CD14-positive monocyte (primary cell): ENCODE measurements around the gene ADAM22. TPM values are rescaled to one million over a fixed set of nuclear protein-coding genes. Genes with fewer than 3 reads are reported as not detected.

Experiments used
- DNase-seq, 3 donors: peaks; one replicate each; pipeline ENCODE4 v3.0.0-alpha.2; 2011 to 2022
- H2AFZ ChIP-seq: 2 replicates; pipeline ENCODE4 v1.6.0; 2012; ENCODE audit warnings: mild to moderate bottlenecking, low read depth, low read length, inconsistent platforms; ENCODE audit not compliant: insufficient read depth, poor library complexity, severe bottlenecking
- H3K27ac ChIP-seq, 2 donors: 1 replicate in 1 of 2; 2 replicates in 1 of 2; pipeline ENCODE4 v1.5.1; 2012 to 2013; ENCODE audit warnings: low read length in 2 of 2, control low read depth in 1 of 2, inconsistent platforms in 1 of 2, low read depth in 1 of 2, mild to moderate bottlenecking in 1 of 2
- H3K27me3 ChIP-seq, 2 donors: one replicate each; pipeline versions ENCODE4 v1.6.0 to v1.6.1; 2011 to 2013; ENCODE audit warnings: low read length in 2 of 2; ENCODE audit not compliant: control insufficient read depth in 2 of 2, insufficient read depth in 2 of 2
- H3K36me3 ChIP-seq, 2 donors: replicated peaks in 1 of 2; 1 replicate in 1 of 2; 2 replicates in 1 of 2; pipeline versions ENCODE4 v1.5.1 to v1.6.1; 2012 to 2013; ENCODE audit warnings: low read length in 2 of 2, control low read depth in 1 of 2, inconsistent platforms in 1 of 2, mild to moderate bottlenecking in 1 of 2; ENCODE audit not compliant: insufficient read depth in 2 of 2, control insufficient read depth in 1 of 2
- H3K4me1 ChIP-seq, 2 donors: 1 replicate in 1 of 2; 2 replicates in 1 of 2; pipeline versions ENCODE4 v1.5.1 to v1.6.1; 2012 to 2013; ENCODE audit warnings: low read length in 2 of 2, control low read depth in 1 of 2, inconsistent platforms in 1 of 2, mild to moderate bottlenecking in 1 of 2, moderate library complexity in 1 of 2; ENCODE audit not compliant: insufficient read depth in 2 of 2, control insufficient read depth in 1 of 2
- H3K4me2 ChIP-seq: replicated peaks from 2 replicates; pipeline ENCODE3; 2012; ENCODE audit warnings: low read length, moderate library complexity, mild to moderate bottlenecking; ENCODE audit not compliant: poor library complexity, severe bottlenecking; ENCODE audit errors: extremely low read depth
- H3K4me3 ChIP-seq, 3 experiments: fragments of 200-600 bp in 1 of 3; sonication (generic) in 1 of 3; replicated peaks in 1 of 3; 1 replicate in 2 of 3; 2 replicates in 1 of 3; pipeline ENCODE4 v1.5.1; 2011 to 2013; ENCODE audit warnings: low read length in 3 of 3, mild to moderate bottlenecking in 3 of 3, control low read depth in 2 of 3, low read depth in 2 of 3, inconsistent platforms in 1 of 3, moderate library complexity in 1 of 3
- H3K79me2 ChIP-seq: 2 replicates; pipeline ENCODE4 v1.6.0; 2012; ENCODE audit warnings: mild to moderate bottlenecking, control low read depth, inconsistent platforms, low read length, moderate library complexity; ENCODE audit not compliant: insufficient read depth
- H3K9ac ChIP-seq: 2 replicates; pipeline ENCODE4 v1.6.0; 2017; ENCODE audit warnings: low read length, mild to moderate bottlenecking; ENCODE audit not compliant: insufficient read depth, poor library complexity, severe bottlenecking
- H3K9me3 ChIP-seq, 2 donors: replicated peaks in 1 of 2; 1 replicate in 1 of 2; 2 replicates in 1 of 2; pipeline versions ENCODE4 v1.5.1 to v1.6.1; 2012 to 2013; ENCODE audit warnings: low read length in 2 of 2, control low read depth in 1 of 2; ENCODE audit not compliant: control insufficient read depth in 1 of 2, insufficient read depth in 1 of 2
- H4K20me1 ChIP-seq: 2 replicates; pipeline ENCODE4 v1.6.0; 2012; ENCODE audit warnings: mild to moderate bottlenecking, low read length, control low read depth, moderate library complexity; ENCODE audit not compliant: insufficient read depth
- H3K27ac Mint-ChIP-seq, 7 donors: one replicate each; pipeline ENCODE4 v1.8.0; 2020; ENCODE audit warnings: mild to moderate bottlenecking in 7 of 7, mixed read lengths in 7 of 7, moderate library complexity in 6 of 7, inconsistent platforms in 2 of 7
- H3K27me3 Mint-ChIP-seq, 3 donors: one replicate each; pipeline ENCODE4 v1.8.0; 2021 to 2022; ENCODE audit warnings: low read depth in 3 of 3, mild to moderate bottlenecking in 3 of 3, mixed read lengths in 3 of 3, moderate library complexity in 3 of 3, inconsistent platforms in 1 of 3
- H3K36me3 Mint-ChIP-seq, 2 donors: one replicate each; pipeline ENCODE4 v1.8.0; 2020; ENCODE audit warnings: mixed read lengths in 2 of 2, inconsistent platforms in 1 of 2, mild to moderate bottlenecking in 1 of 2
- H3K4me1 Mint-ChIP-seq: one replicate; pipeline ENCODE4 v1.8.0; 2020; ENCODE audit warnings: mild to moderate bottlenecking, mixed read lengths
- H3K4me3 Mint-ChIP-seq, 2 donors: one replicate each; pipeline ENCODE4 v1.8.0; 2020; ENCODE audit warnings: mild to moderate bottlenecking in 2 of 2, mixed read lengths in 2 of 2, moderate library complexity in 1 of 2
- H3K9me3 Mint-ChIP-seq, 7 donors: one replicate each; pipeline ENCODE4 v1.8.0; 2020 to 2022; ENCODE audit warnings: mixed read lengths in 7 of 7, mild to moderate bottlenecking in 6 of 7, moderate library complexity in 6 of 7, inconsistent platforms in 2 of 7
- whole genome bisulfite sequencing: methylation state at CpG from one replicate; pipeline ENCODE4 v1.1.5; 2013; ENCODE audit warnings: missing lambda C conversion rate; ENCODE audit not compliant: insufficient coverage; 5-methylcytosine and 5-hydroxymethylcytosine counted together
- intact Hi-C, 2 donors: fragments of 100-400 bp; cut with micrococcal nuclease; formaldehyde crosslinking; loops; one replicate each; pipeline versions ENCODE4 v1.15.0 to v1.15.1; 2023
- polyA plus RNA-seq, 3 donors: library from polyadenylated mRNA; depleted of rRNA in 1 of 3; unstranded in 2 of 3; stranded (reverse) in 1 of 3; fragments of 300-500 nt in 2 of 3; fragments of >200 nt in 1 of 3; fragmentation: Illumina TruSeq in 2 of 3; gene quantifications; 1 replicate in 2 of 3; 2 replicates in 1 of 3; pipeline ENCODE4 v1.2.3, GENCODE V29; 2012 to 2021
- TF ChIP-seq, protein P1 (sequence below): fragments of 200-600 bp; IDR thresholded peaks from one replicate; pipeline ENCODE4 v1.8.0; 2022; ENCODE audit warnings: antibody characterized with exemption, mild to moderate bottlenecking

The ADAM22 gene
- polyA plus RNA-seq, 3 donors, result 0.01 to 0.17 TPM; not detected in 1

DNA sequence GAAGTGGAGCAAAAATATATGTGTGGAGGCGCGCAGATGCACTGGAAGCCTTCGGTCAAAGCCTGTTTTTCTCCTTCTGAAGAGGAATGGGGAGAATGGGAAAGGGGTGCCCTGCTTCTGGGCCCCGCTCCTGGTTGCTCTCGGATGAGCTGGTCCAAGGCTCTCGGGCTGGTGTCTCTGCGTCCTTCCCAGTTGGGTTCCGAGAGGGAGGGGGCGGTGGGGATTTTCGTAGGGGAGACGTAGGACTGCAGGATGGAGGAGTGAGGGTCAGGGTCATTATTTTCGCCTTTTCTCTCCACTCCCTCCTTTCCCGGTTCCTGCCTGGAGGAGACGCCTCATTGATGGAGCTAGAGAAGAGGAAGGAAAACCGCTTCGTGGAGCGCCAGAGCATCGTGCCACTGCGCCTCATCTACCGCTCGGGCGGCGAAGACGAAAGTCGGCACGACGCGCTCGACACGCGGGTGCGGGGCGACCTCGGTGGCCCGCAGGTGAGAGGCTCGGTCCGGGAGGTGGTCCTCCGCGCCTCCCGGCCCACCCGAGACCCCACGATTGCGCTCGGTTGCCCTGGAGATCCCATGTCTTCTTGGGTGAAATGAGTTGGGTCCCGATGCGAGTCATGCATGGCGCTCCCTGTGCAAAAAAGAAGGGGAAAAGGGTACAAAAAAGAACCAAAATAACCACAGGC lies 790 bp downstream of the ADAM22 start:
- H2AFZ ChIP-seq, result peak overlapping the region; percentile 85
- Mint-ChIP-seq H3K36me3 (no peaks in the 10 kb centered on the region), H3K27me3 (peaks cover 21 to 28% (median 21%) of the 10 kb centered on the region in 3 donors), H3K4me1 (peaks cover 19% of the 10 kb centered on the region), H3K9me3 (peaks cover 0 to 2% (median 0%) of the 10 kb centered on the region in 7 donors), H3K4me3 (peak overlapping the region; percentile 86 to 91), H3K27ac (peak overlapping the region in 1 of 7 donors; percentile 38)
- no peak overlapping the region for H3K27ac ChIP-seq
- intact Hi-C loops, result no loop called here
- H3K79me2 ChIP-seq, result no peaks in the 10 kb centered on the region
- no peaks in the 10 kb centered on the region for H3K9me3 ChIP-seq
- H3K36me3 ChIP-seq, result no peaks in the 10 kb centered on the region
- DNase-seq, result no peak
- under 1% methylated on average over 26 of the region's 47 CpGs for WGBS
- no peaks in the 10 kb centered on the region for H4K20me1 ChIP-seq
- H3K4me2 ChIP-seq, result peak overlapping the region; percentile 94
- H3K4me1 ChIP-seq, result peaks cover 11 to 20% of the 10 kb centered on the region in 2 donors
- H3K4me3 ChIP-seq, result peak overlapping the region; percentile 31 to 79 (median 40)
- peaks cover 7 to 27% of the 10 kb centered on the region in 2 donors for H3K27me3 ChIP-seq
- TF ChIP-seq, protein P1, sequence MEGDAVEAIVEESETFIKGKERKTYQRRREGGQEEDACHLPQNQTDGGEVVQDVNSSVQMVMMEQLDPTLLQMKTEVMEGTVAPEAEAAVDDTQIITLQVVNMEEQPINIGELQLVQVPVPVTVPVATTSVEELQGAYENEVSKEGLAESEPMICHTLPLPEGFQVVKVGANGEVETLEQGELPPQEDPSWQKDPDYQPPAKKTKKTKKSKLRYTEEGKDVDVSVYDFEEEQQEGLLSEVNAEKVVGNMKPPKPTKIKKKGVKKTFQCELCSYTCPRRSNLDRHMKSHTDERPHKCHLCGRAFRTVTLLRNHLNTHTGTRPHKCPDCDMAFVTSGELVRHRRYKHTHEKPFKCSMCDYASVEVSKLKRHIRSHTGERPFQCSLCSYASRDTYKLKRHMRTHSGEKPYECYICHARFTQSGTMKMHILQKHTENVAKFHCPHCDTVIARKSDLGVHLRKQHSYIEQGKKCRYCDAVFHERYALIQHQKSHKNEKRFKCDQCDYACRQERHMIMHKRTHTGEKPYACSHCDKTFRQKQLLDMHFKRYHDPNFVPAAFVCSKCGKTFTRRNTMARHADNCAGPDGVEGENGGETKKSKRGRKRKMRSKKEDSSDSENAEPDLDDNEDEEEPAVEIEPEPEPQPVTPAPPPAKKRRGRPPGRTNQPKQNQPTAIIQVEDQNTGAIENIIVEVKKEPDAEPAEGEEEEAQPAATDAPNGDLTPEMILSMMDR, result no peak
- no peak overlapping the region for H3K9ac ChIP-seq

DNA sequence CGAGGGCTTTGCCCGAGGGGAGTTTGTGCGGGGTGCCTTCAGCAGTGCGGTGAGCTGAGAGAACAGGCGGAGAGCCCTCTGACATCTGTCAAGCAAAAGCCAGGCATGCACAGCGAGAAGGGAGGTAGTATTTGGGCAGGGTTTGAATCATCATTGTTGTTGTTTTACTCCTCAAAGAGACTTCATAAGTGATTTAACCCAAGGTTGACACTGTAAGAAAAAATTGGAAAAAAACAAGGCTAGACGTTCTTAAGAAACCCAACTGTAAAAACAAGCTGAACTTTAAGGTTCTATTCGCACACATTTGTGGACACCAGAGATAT lies 1.3 kb downstream of the ADAM22 start:
- Histone ChIP-seq H3K27me3 (peaks cover 7 to 27% of the 10 kb centered on the region in 2 donors), H4K20me1 (no peaks in the 10 kb centered on the region), H3K9ac (no peak overlapping the region), H2AFZ (peak overlapping the region; percentile 85), H3K9me3 (no peaks in the 10 kb centered on the region), H3K4me1 (peaks cover 11 to 20% of the 10 kb centered on the region in 2 donors), H3K4me2 (peak overlapping the region; percentile 94), H3K4me3 (peak overlapping the region in 1 of 3 experiments; percentile 79), H3K27ac (no peak overlapping the region), H3K36me3 (no peaks in the 10 kb centered on the region), H3K79me2 (no peaks in the 10 kb centered on the region)
- DNase-seq, result no peak
- TF ChIP-seq, protein P1, result no peak
- peak overlapping the region in 1 of 2 donors; percentile 75 for H3K4me3 Mint-ChIP-seq
- H3K27ac Mint-ChIP-seq, result no peak overlapping the region
- WGBS, result 69% methylated on average over 5 of the region's 8 CpGs
- no peaks in the 10 kb centered on the region for H3K36me3 Mint-ChIP-seq
- peaks cover 19% of the 10 kb centered on the region for H3K4me1 Mint-ChIP-seq
- peaks cover 21 to 28% (median 21%) of the 10 kb centered on the region in 3 donors for H3K27me3 Mint-ChIP-seq
- intact Hi-C loops, result no loop called here
- peaks cover 0 to 2% (median 0%) of the 10 kb centered on the region in 7 donors for H3K9me3 Mint-ChIP-seq
